Activated naive CD8-positive, alpha-beta T cell treated with anti-CD3 and anti-CD28 coated beads for 36 hours (primary cell): ENCODE data around the gene RTCB. TPM values are rescaled to one million over a fixed set of nuclear protein-coding genes. Genes with fewer than 3 reads are reported as not detected.
A peak's percentile ranks its signal among the peaks of the same experiment; 100 is the strongest.

Source experiments
- DNase-seq: peaks from one replicate; pipeline ENCODE4 v3.0.0; 2021
- H3K27ac Mint-ChIP-seq: one replicate; pipeline ENCODE4 v1.8.0; 2022; ENCODE audit warnings: mild to moderate bottlenecking, moderate library complexity, mixed read lengths
- H3K27me3 Mint-ChIP-seq: one replicate; pipeline ENCODE4 v1.8.0; 2022; ENCODE audit warnings: mild to moderate bottlenecking, mixed read lengths
- H3K36me3 Mint-ChIP-seq: one replicate; pipeline ENCODE4 v1.8.0; 2021; ENCODE audit warnings: mild to moderate bottlenecking, mixed read lengths
- H3K4me1 Mint-ChIP-seq: one replicate; pipeline ENCODE4 v1.8.0; 2021; ENCODE audit warnings: mixed read lengths
- H3K4me3 Mint-ChIP-seq: one replicate; pipeline ENCODE4 v1.8.0; 2022; ENCODE audit warnings: mild to moderate bottlenecking, moderate library complexity, mixed read lengths
- H3K9me3 Mint-ChIP-seq: one replicate; pipeline ENCODE4 v1.8.0; 2022; ENCODE audit warnings: mixed read lengths
- total RNA-seq, 2 experiments: library from RNA; stranded (reverse); gene quantifications; one replicate each; pipeline ENCODE4 v1.2.3, GENCODE V29; 2021

Gene RTCB
- 100 to 1,000 TPM; 102 to 105 TPM for total RNA-seq

- H3K9me3 Mint-ChIP-seq, result no peaks in the 10 kb centered on the region
- H3K36me3 Mint-ChIP-seq, result peaks cover 28% of the 10 kb centered on the region
- peak; percentile 91 for DNase-seq
- peaks cover 45% of the 10 kb centered on the region for H3K4me1 Mint-ChIP-seq
- H3K4me3 Mint-ChIP-seq, result peak within 1 kb of the TSS; percentile 96
- H3K27ac Mint-ChIP-seq, result peak within 1 kb of the TSS; percentile 95
- H3K27me3 Mint-ChIP-seq, result no peaks in the 10 kb centered on the region
Observed at GRCh38 chr22:32411829-32412592, at the start of gene RTCB. Gene RTCB, minus strand, starts transcription at chr22:32412247. Its CDS starts 91 bp downstream, at chr22:32412156.

DNA sequence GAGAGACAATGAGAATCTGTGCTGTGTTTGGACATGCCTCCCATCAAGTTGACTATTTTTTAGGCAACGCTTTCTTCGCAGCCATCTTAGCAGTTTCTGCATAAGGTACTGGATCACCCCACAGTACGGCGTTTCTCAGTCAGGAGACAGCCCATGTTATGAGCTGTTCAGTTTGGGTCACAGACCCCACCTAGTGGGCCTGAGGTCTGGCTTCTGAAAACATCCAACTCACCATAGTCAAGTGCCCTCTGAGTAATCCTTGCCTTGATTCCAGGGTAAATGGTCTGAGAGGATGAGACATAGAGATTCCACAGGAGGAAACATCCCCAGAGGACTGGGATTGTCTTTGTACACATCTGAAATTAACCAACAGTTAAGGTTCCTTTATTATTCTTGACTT is 45.0 kb upstream of the RTCB start:
- H3K4me1 Mint-ChIP-seq, result peaks cover 4% of the 10 kb centered on the region
- no peaks in the 10 kb centered on the region for H3K36me3 Mint-ChIP-seq
- H3K27me3 Mint-ChIP-seq, result peaks cover 76% of the 10 kb centered on the region
- H3K4me3 Mint-ChIP-seq, result no peak overlapping the region
- no peak for DNase-seq
- no peaks in the 10 kb centered on the region for H3K9me3 Mint-ChIP-seq
- no peak overlapping the region for H3K27ac Mint-ChIP-seq

- Mint-ChIP-seq H3K9me3 (no peaks in the 10 kb centered on the region), H3K36me3 (no peaks in the 10 kb centered on the region), H3K27me3 (peaks cover 23% of the 10 kb centered on the region), H3K4me1 (no peaks in the 10 kb centered on the region), H3K27ac (no peak overlapping the region), H3K4me3 (no peak overlapping the region)
- no peak for DNase-seq
Observed at GRCh38 chr22:32448980-32449379, 36.9 kb upstream of the RTCB start.

DNA sequence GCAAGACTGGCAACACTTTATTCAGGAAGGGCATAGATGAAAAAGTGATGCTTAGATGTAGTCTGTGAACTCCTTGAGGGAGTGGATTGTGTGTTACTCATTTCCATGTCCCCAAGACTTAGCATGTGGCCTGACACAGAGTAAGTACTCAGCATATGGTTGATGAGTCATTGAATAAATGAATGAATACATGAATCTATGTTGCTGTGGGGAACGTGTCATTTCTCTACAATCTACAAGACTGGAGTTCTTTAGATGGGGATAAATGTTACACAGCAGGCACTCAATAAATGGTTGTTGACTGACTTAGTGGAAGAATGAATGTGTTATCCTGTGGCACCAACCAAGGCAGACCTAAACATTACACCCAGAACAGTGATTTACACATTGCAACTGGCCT is 34.3 kb upstream of the RTCB start:
- H3K36me3 Mint-ChIP-seq, result no peaks in the 10 kb centered on the region
- H3K27ac Mint-ChIP-seq, result no peak overlapping the region
- DNase-seq, result no peak
- H3K4me1 Mint-ChIP-seq, result no peaks in the 10 kb centered on the region
- H3K4me3 Mint-ChIP-seq, result no peak overlapping the region
- H3K9me3 Mint-ChIP-seq, result no peaks in the 10 kb centered on the region
- peaks cover 8% of the 10 kb centered on the region for H3K27me3 Mint-ChIP-seq

- Mint-ChIP-seq H3K27me3 (peaks cover 3% of the 10 kb centered on the region), H3K36me3 (no peaks in the 10 kb centered on the region), H3K4me1 (no peaks in the 10 kb centered on the region), H3K27ac (no peak overlapping the region), H3K9me3 (no peaks in the 10 kb centered on the region), H3K4me3 (no peak overlapping the region)
- no peak for DNase-seq
Observed at GRCh38 chr22:32444068-32444467, 32.0 kb upstream of the RTCB start.

DNA sequence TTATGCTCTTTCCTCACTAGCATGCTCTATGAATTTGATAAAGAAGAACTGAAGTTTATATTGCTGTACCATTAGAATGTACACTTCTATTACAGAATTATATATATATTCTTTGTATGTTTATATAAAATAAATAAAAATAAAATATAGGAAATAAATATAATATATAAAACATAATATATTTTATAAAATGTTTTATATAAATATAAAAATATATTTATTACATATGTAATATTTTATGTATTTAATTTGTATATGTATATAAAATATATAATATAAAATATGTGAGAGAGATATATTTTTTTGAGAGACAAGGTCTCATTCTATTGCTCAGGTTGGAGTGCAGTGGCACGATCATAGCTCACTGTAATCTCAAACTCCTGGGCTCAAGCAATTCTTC is 18.3 kb upstream of the RTCB start:
- H3K9me3 Mint-ChIP-seq, result no peaks in the 10 kb centered on the region
- H3K4me1 Mint-ChIP-seq, result no peaks in the 10 kb centered on the region
- H3K27ac Mint-ChIP-seq, result no peak overlapping the region
- no peaks in the 10 kb centered on the region for H3K27me3 Mint-ChIP-seq
- no peak overlapping the region for H3K4me3 Mint-ChIP-seq
- no peak for DNase-seq
- no peaks in the 10 kb centered on the region for H3K36me3 Mint-ChIP-seq

GRCh38 chr22:32426881-32427280 is 14.8 kb upstream of the RTCB start:
- no peak overlapping the region for H3K27ac Mint-ChIP-seq
- H3K4me1 Mint-ChIP-seq, result no peaks in the 10 kb centered on the region
- H3K27me3 Mint-ChIP-seq, result peaks cover 17% of the 10 kb centered on the region
- H3K9me3 Mint-ChIP-seq, result no peaks in the 10 kb centered on the region
- H3K36me3 Mint-ChIP-seq, result no peaks in the 10 kb centered on the region
- no peak for DNase-seq
- H3K4me3 Mint-ChIP-seq, result no peak overlapping the region

DNA sequence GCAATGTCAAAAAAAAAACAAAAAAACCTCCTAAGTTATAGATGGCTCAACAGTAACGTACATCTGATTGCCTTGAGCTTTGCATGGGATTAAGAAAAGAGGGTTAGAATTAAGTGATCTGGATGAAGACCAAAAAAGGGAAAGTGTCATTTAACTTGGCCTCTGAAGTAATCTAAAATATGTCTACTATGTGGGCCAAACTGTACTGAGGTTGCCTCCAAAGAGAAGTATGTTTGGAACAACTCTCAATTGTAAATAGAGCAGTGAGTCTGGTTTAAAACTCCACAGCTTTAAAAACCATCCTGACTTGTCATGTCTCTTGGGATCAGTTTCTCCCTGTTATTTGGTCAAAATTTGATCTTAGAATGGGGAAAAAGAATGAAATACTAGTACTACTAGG is 11.6 kb upstream of the RTCB start:
- no peaks in the 10 kb centered on the region for H3K9me3 Mint-ChIP-seq
- peaks cover under 1% of the 10 kb centered on the region for H3K4me1 Mint-ChIP-seq
- H3K27me3 Mint-ChIP-seq, result peaks cover 32% of the 10 kb centered on the region
- no peaks in the 10 kb centered on the region for H3K36me3 Mint-ChIP-seq
- H3K4me3 Mint-ChIP-seq, result no peak overlapping the region
- H3K27ac Mint-ChIP-seq, result no peak overlapping the region
- no peak for DNase-seq

DNA sequence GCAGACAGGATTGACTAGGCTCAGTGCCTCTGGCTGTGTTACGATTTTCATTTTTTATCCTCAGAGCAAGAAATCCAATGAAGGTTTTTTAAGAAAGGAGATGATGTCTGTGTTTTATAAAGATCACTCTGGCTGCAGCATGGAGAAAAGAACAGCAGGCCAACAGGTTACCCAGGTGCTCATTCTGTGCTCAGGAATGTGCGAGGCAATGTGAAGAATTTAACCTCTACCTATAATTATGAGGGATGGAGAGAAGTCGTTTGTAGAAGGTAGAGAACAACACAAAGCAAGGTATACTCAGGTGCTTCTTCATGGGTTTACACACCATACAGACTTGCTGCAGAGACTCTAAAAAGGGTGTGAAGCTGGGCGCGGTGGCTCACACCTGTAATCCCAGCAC is 10.0 kb upstream of the RTCB start:
- H3K4me1 Mint-ChIP-seq, result peaks cover 2% of the 10 kb centered on the region
- DNase-seq, result no peak
- H3K9me3 Mint-ChIP-seq, result no peaks in the 10 kb centered on the region
- H3K36me3 Mint-ChIP-seq, result no peaks in the 10 kb centered on the region
- peaks cover 37% of the 10 kb centered on the region for H3K27me3 Mint-ChIP-seq
- H3K27ac Mint-ChIP-seq, result no peak overlapping the region
- H3K4me3 Mint-ChIP-seq, result no peak overlapping the region

- H3K4me1 Mint-ChIP-seq, result peaks cover 2% of the 10 kb centered on the region
- DNase-seq, result no peak
- no peak overlapping the region for H3K27ac Mint-ChIP-seq
- H3K4me3 Mint-ChIP-seq, result no peak overlapping the region
- H3K36me3 Mint-ChIP-seq, result no peaks in the 10 kb centered on the region
- peaks cover 37% of the 10 kb centered on the region for H3K27me3 Mint-ChIP-seq
- no peaks in the 10 kb centered on the region for H3K9me3 Mint-ChIP-seq
Observed at GRCh38 chr22:32421484-32421883, 9.4 kb upstream of the RTCB start.

DNA sequence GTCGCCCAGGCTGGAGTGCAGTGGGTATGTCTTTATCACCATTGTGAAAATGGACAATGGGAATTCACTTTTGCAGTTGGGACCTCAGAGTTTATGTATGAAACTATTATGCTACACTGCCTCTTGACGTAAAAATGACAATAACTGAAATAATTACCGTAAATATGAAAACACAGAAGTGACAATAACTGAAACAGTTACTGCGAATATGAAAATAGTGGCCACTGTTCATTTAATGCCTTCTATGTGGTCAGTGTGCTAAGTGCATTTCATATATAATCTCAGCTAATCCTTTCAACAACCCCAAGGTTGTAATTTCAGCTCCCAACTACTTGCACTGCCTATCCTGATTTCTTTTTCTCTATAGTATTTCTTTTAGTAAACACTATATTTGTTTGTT is 5.9 kb upstream of the RTCB start:
- H3K4me3 Mint-ChIP-seq, result no peak overlapping the region
- peaks cover 7% of the 10 kb centered on the region for H3K4me1 Mint-ChIP-seq
- peaks cover 29% of the 10 kb centered on the region for H3K27me3 Mint-ChIP-seq
- H3K36me3 Mint-ChIP-seq, result no peaks in the 10 kb centered on the region
- H3K9me3 Mint-ChIP-seq, result no peaks in the 10 kb centered on the region
- H3K27ac Mint-ChIP-seq, result no peak overlapping the region
- DNase-seq, result no peak

DNA sequence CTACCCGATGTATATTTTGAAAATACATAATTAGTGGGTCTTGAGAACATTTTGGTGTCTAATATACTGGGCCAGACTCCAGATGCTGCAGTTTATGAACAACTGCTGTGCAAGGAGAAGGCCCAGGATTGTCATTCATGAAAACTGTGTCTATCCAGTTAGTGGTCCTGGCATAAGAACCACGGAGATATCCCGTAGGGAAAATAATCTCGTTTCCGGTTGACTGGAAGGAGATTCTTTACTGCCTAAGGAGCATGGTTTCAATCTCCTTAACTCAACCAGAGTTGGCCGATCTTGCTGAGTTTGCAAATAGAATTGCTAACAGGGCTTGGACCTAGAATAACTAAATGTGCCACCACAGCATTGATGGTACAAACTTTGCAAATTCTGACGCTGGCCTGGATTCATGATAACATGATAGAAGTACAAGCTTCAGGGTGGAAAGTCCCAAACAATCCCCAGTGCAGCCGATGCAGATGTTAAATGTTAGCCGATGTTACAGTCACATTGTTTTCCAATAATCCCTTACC is 4.6 kb upstream of the RTCB start:
- no peak for DNase-seq
- Mint-ChIP-seq H3K27me3 (peaks cover 18% of the 10 kb centered on the region), H3K4me1 (peaks cover 17% of the 10 kb centered on the region), H3K9me3 (no peaks in the 10 kb centered on the region), H3K36me3 (peaks cover 2% of the 10 kb centered on the region), H3K27ac (no peak overlapping the region), H3K4me3 (no peak overlapping the region)

GRCh38 chr22:32414191-32414590 is 2.1 kb upstream of the RTCB start:
- peaks cover 9% of the 10 kb centered on the region for H3K36me3 Mint-ChIP-seq
- H3K27me3 Mint-ChIP-seq, result peaks cover 9% of the 10 kb centered on the region
- no peak for DNase-seq
- H3K27ac Mint-ChIP-seq, result no peak overlapping the region
- H3K9me3 Mint-ChIP-seq, result no peaks in the 10 kb centered on the region
- H3K4me1 Mint-ChIP-seq, result peaks cover 29% of the 10 kb centered on the region
- H3K4me3 Mint-ChIP-seq, result no peak overlapping the region

DNA sequence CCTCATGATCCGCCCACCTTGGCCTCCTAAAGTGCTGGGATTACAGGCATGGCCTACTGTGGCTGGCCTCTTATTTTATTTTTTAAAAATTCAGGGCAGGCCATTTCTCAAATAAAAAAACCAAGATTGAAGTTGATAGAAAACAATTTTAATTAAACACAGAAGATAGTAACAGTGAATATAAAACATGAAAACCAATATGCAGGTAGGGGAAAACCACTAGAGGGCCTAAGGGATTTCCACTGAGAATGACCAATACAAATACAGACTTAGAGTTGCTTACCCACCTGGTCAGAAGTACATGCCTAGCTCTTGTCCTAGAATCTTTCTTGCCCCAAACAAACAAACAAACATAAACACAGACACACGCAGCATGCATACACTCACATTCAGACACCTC is 1.7 kb upstream of the RTCB start:
- no peaks in the 10 kb centered on the region for H3K9me3 Mint-ChIP-seq
- peaks cover 12% of the 10 kb centered on the region for H3K36me3 Mint-ChIP-seq
- peaks cover 32% of the 10 kb centered on the region for H3K4me1 Mint-ChIP-seq
- peaks cover 6% of the 10 kb centered on the region for H3K27me3 Mint-ChIP-seq
- no peak overlapping the region for H3K27ac Mint-ChIP-seq
- no peak overlapping the region for H3K4me3 Mint-ChIP-seq
- DNase-seq, result no peak

- Mint-ChIP-seq H3K27ac (peak overlapping the region; percentile 95), H3K4me3 (peak overlapping the region; percentile 96), H3K4me1 (peaks cover 45% of the 10 kb centered on the region), H3K9me3 (no peaks in the 10 kb centered on the region), H3K36me3 (peaks cover 31% of the 10 kb centered on the region), H3K27me3 (no peaks in the 10 kb centered on the region)
- DNase-seq, result no peak
Observed at GRCh38 chr22:32411402-32411801, 645 bp downstream of the RTCB start.

- Mint-ChIP-seq H3K36me3 (peaks cover 38% of the 10 kb centered on the region), H3K4me1 (peaks cover 48% of the 10 kb centered on the region), H3K4me3 (peak overlapping the region; percentile 96), H3K9me3 (no peaks in the 10 kb centered on the region), H3K27ac (peak overlapping the region; percentile 95), H3K27me3 (no peaks in the 10 kb centered on the region)
- no peak for DNase-seq
Observed at GRCh38 chr22:32410459-32410858, 1.6 kb downstream of the RTCB start.
